ENCODE measurements around the gene ABCG4.

DNA sequence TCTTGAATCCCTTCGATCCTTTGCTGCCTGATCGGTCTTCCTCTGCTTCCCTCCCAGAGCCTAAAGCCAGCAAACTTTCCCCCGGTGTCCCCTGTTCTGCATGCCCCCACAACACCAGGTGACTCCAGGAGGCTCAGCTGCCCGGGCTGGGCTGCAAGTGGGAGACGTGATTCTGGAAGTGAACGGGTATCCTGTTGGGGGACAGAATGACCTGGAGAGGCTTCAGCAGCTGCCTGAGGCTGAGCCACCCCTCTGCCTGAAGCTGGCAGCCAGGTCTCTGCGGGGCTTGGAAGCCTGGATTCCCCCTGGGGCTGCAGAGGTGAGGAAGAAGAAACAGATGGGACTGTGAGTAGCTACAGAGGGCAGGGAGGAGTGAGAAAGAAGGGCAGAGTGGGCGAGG lies 40.0 kb downstream of the ABCG4 start:
- TF ChIP-seq, protein P1, sequence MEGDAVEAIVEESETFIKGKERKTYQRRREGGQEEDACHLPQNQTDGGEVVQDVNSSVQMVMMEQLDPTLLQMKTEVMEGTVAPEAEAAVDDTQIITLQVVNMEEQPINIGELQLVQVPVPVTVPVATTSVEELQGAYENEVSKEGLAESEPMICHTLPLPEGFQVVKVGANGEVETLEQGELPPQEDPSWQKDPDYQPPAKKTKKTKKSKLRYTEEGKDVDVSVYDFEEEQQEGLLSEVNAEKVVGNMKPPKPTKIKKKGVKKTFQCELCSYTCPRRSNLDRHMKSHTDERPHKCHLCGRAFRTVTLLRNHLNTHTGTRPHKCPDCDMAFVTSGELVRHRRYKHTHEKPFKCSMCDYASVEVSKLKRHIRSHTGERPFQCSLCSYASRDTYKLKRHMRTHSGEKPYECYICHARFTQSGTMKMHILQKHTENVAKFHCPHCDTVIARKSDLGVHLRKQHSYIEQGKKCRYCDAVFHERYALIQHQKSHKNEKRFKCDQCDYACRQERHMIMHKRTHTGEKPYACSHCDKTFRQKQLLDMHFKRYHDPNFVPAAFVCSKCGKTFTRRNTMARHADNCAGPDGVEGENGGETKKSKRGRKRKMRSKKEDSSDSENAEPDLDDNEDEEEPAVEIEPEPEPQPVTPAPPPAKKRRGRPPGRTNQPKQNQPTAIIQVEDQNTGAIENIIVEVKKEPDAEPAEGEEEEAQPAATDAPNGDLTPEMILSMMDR (IDR thresholded peaks at IDR 0.05) = no peak
- TF ChIP-seq POLR2A (IDR thresholded peaks at IDR 0.05) = no peak
- no peak for TF ChIP-seq POLR2AphosphoS5 (IDR thresholded peaks at IDR 0.05)
